Osteoblast (primary cell): Measurements from ENCODE around the gene BICRA. TPM values are rescaled to one million over a fixed set of nuclear protein-coding genes. Genes with fewer than 3 reads are reported as not detected.
"Not testable (repeated sequence)": the region's sequence is repeated elsewhere in the genome, so short reads cannot be mapped to it uniquely, and the experiment has no call there.

Experiments
- DNase-seq: peaks from one replicate; pipeline ENCODE4 v3.0.0; 2011; ENCODE audit warnings: low spot score, mixed read lengths; ENCODE audit not compliant: insufficient read length; ENCODE audit errors: missing footprints
- H2AFZ ChIP-seq: 2 replicates; pipeline ENCODE4 v1.6.0; 2011; ENCODE audit warnings: mild to moderate bottlenecking, low read length
- H3K27ac ChIP-seq: 2 replicates; pipeline ENCODE4 v1.5.1; 2011; ENCODE audit warnings: mild to moderate bottlenecking, low read depth, low read length, moderate library complexity
- H3K27me3 ChIP-seq: 2 replicates; pipeline ENCODE4 v1.6.0; 2012; ENCODE audit warnings: mild to moderate bottlenecking, control low read depth, inconsistent platforms, low read length, moderate library complexity; ENCODE audit not compliant: insufficient read depth
- H3K36me3 ChIP-seq: 2 replicates; pipeline ENCODE4 v1.5.1; 2011; ENCODE audit warnings: mild to moderate bottlenecking, low read length, control low read depth, moderate library complexity; ENCODE audit not compliant: insufficient read depth
- H3K4me1 ChIP-seq: 2 replicates; pipeline ENCODE4 v1.5.1; 2011; ENCODE audit warnings: mild to moderate bottlenecking, low read length, control low read depth, moderate library complexity; ENCODE audit not compliant: insufficient read depth
- H3K4me2 ChIP-seq: 2 replicates; pipeline ENCODE4 v1.6.0; 2011; ENCODE audit warnings: mild to moderate bottlenecking, low read length; ENCODE audit not compliant: insufficient read depth
- H3K4me3 ChIP-seq: fragments of 200-600 bp; sonication (generic); 3 replicates; pipeline ENCODE4 v1.5.1; 2012; ENCODE audit warnings: mild to moderate bottlenecking, low read length, inconsistent platforms; ENCODE audit not compliant: insufficient read depth
- H3K79me2 ChIP-seq: 2 replicates; pipeline ENCODE4 v1.6.0; 2012; ENCODE audit warnings: mild to moderate bottlenecking, low read length, control low read depth, inconsistent platforms; ENCODE audit not compliant: insufficient read depth
- H3K9me3 ChIP-seq: 2 replicates; pipeline ENCODE4 v1.5.1; 2011; ENCODE audit warnings: low read depth, low read length, control low read depth
- H4K20me1 ChIP-seq: 2 replicates; pipeline ENCODE4 v1.6.0; 2012; ENCODE audit warnings: mild to moderate bottlenecking, low read length, control low read depth; ENCODE audit not compliant: insufficient read depth
- total RNA-seq: library from RNA; depleted of rRNA; stranded (reverse); fragments of >200 nt; gene quantifications from 2 replicates; pipeline ENCODE4 v1.2.3, GENCODE V29; 2012
- TF ChIP-seq, protein P1 (sequence below): IDR thresholded peaks from 2 replicates; pipeline ENCODE4 v1.5.1; 2011; ENCODE audit warnings: mild to moderate bottlenecking, low read depth, low read length, moderate library complexity; ENCODE audit errors: extremely low read depth

BICRA gene
- total RNA-seq, 1 donor = 4.7 TPM

DNA sequence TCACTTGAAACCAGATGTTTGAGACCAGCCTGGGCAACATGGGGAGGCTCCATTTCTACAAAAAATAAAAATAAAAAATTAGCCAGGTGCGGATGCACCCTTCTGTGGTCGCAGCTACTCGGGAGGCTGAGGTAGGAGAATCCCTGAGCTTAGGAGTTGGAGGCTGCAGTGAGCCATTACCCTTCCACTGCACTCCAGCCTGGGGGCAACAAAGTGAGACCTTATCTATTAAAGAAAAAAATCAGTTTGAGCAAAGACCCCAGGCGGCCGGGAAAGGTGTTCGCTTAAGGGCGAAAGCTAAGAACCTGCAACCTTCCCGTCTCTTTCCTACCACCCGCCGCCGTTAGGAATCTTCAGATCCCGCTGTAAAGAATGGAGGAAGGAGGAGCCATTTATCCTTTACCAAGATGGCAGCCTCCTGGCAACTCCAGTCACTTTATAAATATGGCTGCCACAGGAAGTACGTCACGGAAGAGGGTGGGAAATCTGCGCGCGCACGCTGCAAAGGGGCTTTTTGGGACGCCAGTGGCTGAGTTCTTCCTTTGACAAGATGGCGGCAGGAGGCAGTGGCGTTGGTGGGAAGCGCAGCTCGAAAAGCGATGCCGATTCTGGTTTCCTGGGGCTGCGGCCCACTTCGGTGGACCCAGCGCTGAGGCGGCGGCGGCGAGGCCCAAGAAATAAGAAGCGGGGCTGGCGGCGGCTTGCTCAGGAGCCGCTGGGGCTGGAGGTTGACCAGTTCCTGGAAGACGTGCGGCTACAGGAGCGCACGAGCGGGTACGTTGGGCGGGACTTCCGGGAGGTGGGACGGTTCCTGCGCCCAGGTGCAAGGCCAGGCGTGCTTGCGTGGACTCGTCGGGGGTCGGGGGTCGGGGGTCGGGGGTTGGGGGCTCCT, 136.3 kb downstream of the BICRA start, which contains the start of gene NOP53:
Gene NOP53 (plus strand): TSS at position 537 of the 892 bp plus-strand sequence. CDS start 14 bp downstream, at position 551.
- peaks cover 41% of the 10 kb centered on the region for H3K79me2 ChIP-seq
- peak within 1 kb of the TSS; percentile 88 for H2AFZ ChIP-seq
- H4K20me1 ChIP-seq = peaks cover 20% of the 10 kb centered on the region
- peak within 1 kb of the TSS; percentile 90 for H3K4me2 ChIP-seq
- no peaks in the 10 kb centered on the region for H3K9me3 ChIP-seq
- H3K4me1 ChIP-seq = peaks cover 16% of the 10 kb centered on the region
- H3K4me3 ChIP-seq = peak within 1 kb of the TSS; percentile 89
- peak; percentile 99 for DNase-seq
- H3K27me3 ChIP-seq = no peaks in the 10 kb centered on the region
- H3K36me3 ChIP-seq = peaks cover 51% of the 10 kb centered on the region
- H3K27ac ChIP-seq = peak within 1 kb of the TSS; percentile 79
- TF ChIP-seq, protein P1, sequence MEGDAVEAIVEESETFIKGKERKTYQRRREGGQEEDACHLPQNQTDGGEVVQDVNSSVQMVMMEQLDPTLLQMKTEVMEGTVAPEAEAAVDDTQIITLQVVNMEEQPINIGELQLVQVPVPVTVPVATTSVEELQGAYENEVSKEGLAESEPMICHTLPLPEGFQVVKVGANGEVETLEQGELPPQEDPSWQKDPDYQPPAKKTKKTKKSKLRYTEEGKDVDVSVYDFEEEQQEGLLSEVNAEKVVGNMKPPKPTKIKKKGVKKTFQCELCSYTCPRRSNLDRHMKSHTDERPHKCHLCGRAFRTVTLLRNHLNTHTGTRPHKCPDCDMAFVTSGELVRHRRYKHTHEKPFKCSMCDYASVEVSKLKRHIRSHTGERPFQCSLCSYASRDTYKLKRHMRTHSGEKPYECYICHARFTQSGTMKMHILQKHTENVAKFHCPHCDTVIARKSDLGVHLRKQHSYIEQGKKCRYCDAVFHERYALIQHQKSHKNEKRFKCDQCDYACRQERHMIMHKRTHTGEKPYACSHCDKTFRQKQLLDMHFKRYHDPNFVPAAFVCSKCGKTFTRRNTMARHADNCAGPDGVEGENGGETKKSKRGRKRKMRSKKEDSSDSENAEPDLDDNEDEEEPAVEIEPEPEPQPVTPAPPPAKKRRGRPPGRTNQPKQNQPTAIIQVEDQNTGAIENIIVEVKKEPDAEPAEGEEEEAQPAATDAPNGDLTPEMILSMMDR = no peak

DNA sequence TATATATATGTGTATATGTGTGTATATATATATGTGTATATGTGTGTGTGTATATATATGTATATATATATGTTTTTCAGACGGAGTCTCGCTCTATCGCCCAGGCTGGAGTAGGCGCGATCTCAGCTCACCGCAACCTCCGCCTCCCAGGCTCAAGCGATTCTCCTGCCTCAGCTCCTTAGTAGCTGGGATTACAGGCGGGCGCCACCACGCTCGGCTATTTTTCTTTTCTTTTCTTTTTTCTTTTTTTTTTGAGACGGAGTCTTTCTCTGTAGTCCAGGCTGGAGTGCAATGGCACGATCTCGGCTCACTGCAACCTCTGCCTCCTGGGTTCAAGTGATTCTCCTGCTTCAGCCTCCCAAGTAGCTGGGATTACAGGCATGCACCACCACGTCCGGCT, 137.2 kb downstream of the BICRA start:
- Histone ChIP-seq H3K4me2 (peak overlapping the region; percentile 90), H3K36me3 (peaks cover 52% of the 10 kb centered on the region), H3K4me1 (peaks cover 16% of the 10 kb centered on the region), H4K20me1 (peaks cover 24% of the 10 kb centered on the region), H3K4me3 (peak overlapping the region; percentile 89), H3K79me2 (peaks cover 41% of the 10 kb centered on the region)
- H3K9me3 ChIP-seq, DNase-seq, H3K27ac ChIP-seq, H3K27me3 ChIP-seq, H2AFZ ChIP-seq: not testable (repeated sequence)

DNA sequence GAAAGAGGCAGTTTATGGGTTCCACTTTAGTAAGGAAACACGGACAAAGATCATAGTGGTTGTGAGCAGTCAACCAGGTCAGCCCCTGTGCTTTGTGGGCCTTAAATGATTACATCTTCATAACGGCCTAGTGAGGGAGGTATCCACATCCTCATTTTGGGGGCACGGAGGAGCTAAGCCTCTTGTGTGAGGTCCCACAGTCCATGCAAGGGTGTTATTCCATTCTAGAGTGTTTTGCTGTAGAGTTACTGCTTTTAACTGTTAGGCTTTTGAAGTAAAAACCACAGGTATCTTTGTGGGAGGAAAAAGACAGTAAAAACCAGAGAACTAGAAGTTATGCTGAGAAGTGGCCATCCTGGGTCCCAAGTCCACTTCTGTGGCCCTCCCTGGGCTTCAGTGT, 140.4 kb downstream of the BICRA start:
- H4K20me1 ChIP-seq = peaks cover 34% of the 10 kb centered on the region
- DNase-seq = peak; percentile 51
- H3K79me2 ChIP-seq = peaks cover 41% of the 10 kb centered on the region
- H3K4me2 ChIP-seq = no peak overlapping the region
- no peaks in the 10 kb centered on the region for H3K27me3 ChIP-seq
- peaks cover 61% of the 10 kb centered on the region for H3K36me3 ChIP-seq
- H3K4me1 ChIP-seq = no peaks in the 10 kb centered on the region
- H3K4me3 ChIP-seq = no peak overlapping the region
- TF ChIP-seq, protein P1 = no peak
- H2AFZ ChIP-seq = no peak overlapping the region
- H3K27ac ChIP-seq = no peak overlapping the region
- H3K9me3 ChIP-seq = no peaks in the 10 kb centered on the region

DNA sequence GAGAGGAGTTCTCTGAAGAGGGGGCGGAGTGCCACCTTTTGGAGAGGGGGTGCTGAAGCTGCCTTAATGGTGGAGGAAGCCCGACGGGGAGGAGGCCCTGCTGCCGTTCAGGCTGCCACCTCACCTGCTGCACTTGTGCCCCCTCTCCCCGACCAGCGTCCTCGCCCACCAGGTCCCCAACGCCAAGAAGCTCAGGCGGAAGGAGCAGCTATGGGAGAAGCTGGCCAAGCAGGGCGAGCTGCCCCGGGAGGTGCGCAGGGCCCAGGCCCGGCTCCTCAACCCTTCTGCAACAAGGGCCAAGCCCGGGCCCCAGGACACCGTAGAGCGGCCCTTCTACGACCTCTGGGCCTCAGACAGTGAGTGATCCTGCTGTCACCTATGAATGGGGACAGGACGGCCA, 141.8 kb downstream of the BICRA start:
- Histone ChIP-seq H3K4me2 (no peak overlapping the region), H3K4me1 (no peaks in the 10 kb centered on the region), H3K27me3 (no peaks in the 10 kb centered on the region), H3K4me3 (no peak overlapping the region), H4K20me1 (peaks cover 34% of the 10 kb centered on the region), H2AFZ (no peak overlapping the region), H3K36me3 (peaks cover 64% of the 10 kb centered on the region), H3K27ac (no peak overlapping the region), H3K9me3 (no peaks in the 10 kb centered on the region), H3K79me2 (peaks cover 39% of the 10 kb centered on the region)
- DNase-seq = no peak
- TF ChIP-seq, protein P1 = no peak
